HCT116 (cell line): ENCODE data around the gene MESD. TPM values are rescaled to one million over a fixed set of nuclear protein-coding genes. Genes with fewer than 3 reads are reported as not detected.

Experiments
- ATAC-seq: fragments of 200-7000 bp; cut with Tn5 transposase; 2 replicates; pipeline ENCODE4 v1.9.1; 2020; ENCODE audit warnings: mild to moderate bottlenecking, moderate library complexity
- BruUV-seq: library from RNA; stranded (reverse); fragments of 400-500 nt; replicated peaks from 2 replicates; lab custom pipeline; 2021; lab: Mats Ljungman, UMichigan
- CTCF ChIA-PET: fragments of 300-600 bp; sonication (Branson Sonifier 250); formaldehyde crosslinking; loops from one replicate; lab custom pipeline; 2021; ENCODE audit warnings: antibody characterized with exemption; lab: Charles Lee
- POLR2A ChIA-PET: fragments of 300-600, 350-600 bp; sonication (Branson Sonifier 250); formaldehyde crosslinking; loops from one replicate; lab custom pipeline; 2021; ENCODE audit warnings: antibody characterized with exemption; lab: Charles Lee
- RAD21 ChIA-PET, 2 experiments: fragments of 300-600 bp; sonication (Branson Sonifier 250); formaldehyde crosslinking; loops; one replicate each; lab custom pipeline; 2023; ENCODE audit warnings: low total read pairs in 2 of 2; ENCODE audit not compliant: uncharacterized antibody in 2 of 2, unreplicated experiment in 2 of 2, low non-redundant PET in 1 of 2; lab: Charles Lee
- DNase-seq: peaks from one replicate; pipeline ENCODE4 v3.0.0-alpha.2; 2010; ENCODE audit warnings: low read depth, low spot score
- H2AFZ ChIP-seq: fragments of 200-600 bp; shearing (Covaris generic), sonication (generic); 2 replicates; pipeline ENCODE4 v1.6.1; 2017; ENCODE audit warnings: low read depth, mixed run types, mixed read lengths, antibody characterized with exemption, low read length; ENCODE audit not compliant: poor library complexity, severe bottlenecking
- H3K27ac ChIP-seq: 2 replicates; pipeline ENCODE4 v1.5.1; 2012; ENCODE audit warnings: low read depth, low read length
- H3K27me3 ChIP-seq: fragments of 200-600 bp; sonication (generic); 2 replicates; pipeline ENCODE4 v1.6.1; 2016; ENCODE audit warnings: mixed run types, low read length, mixed read lengths; ENCODE audit not compliant: insufficient read depth
- H3K36me3 ChIP-seq, 2 experiments: fragments of 200-500 bp in 1 of 2; fragments of 200-600 bp in 1 of 2; sonication (Bioruptor generic) in 1 of 2; sonication (generic) in 1 of 2; 2 replicates each; pipeline versions ENCODE4 v1.5.1 to v1.6.1; 2014 to 2016; ENCODE audit warnings: low read length in 2 of 2, inconsistent platforms in 1 of 2, mixed read lengths in 1 of 2, mixed run types in 1 of 2; ENCODE audit not compliant: insufficient read depth in 2 of 2, control insufficient read depth in 1 of 2
- H3K4me1 ChIP-seq, 2 experiments: fragments of 200-600 bp in 1 of 2; sonication (generic) in 1 of 2; 2 replicates each; pipeline versions ENCODE4 v1.5.1 to v1.6.1; 2012 to 2017; ENCODE audit warnings: low read length in 2 of 2, inconsistent platforms in 1 of 2, mild to moderate bottlenecking in 1 of 2, mixed read lengths in 1 of 2, mixed run types in 1 of 2, moderate library complexity in 1 of 2; ENCODE audit not compliant: insufficient read depth in 2 of 2, control insufficient read depth in 1 of 2
- H3K4me2 ChIP-seq: fragments of 200-600 bp; sonication (generic); 2 replicates; pipeline ENCODE4 v1.6.1; 2017; ENCODE audit warnings: mixed run types, low read length, mixed read lengths
- H3K4me3 ChIP-seq, 2 experiments: fragments of 200-600 bp in 1 of 2; sonication (generic) in 1 of 2; replicated peaks in 1 of 2; 2 replicates each; pipeline ENCODE4 v1.5.1; 2011 to 2016; ENCODE audit warnings: low read length in 2 of 2, control low read depth in 1 of 2, low read depth in 1 of 2, mild to moderate bottlenecking in 1 of 2, mixed read lengths in 1 of 2, mixed run types in 1 of 2
- H3K79me2 ChIP-seq: fragments of 200-600 bp; sonication (generic); 2 replicates; pipeline ENCODE4 v1.6.1; 2017; ENCODE audit warnings: mild to moderate bottlenecking, mixed run types, low read length, moderate library complexity, mixed read lengths; ENCODE audit not compliant: insufficient read depth
- H3K9ac ChIP-seq: fragments of 200-600 bp; sonication (generic); 2 replicates; pipeline ENCODE4 v1.6.1; 2016; ENCODE audit warnings: low read length, mixed read lengths
- H3K9me2 ChIP-seq: fragments of 200-600 bp; sonication (generic), shearing (Covaris generic); 2 replicates; pipeline ENCODE4 v1.6.1; 2017; ENCODE audit warnings: mixed run types, mild to moderate bottlenecking, moderate library complexity; ENCODE audit not compliant: insufficient read depth
- H3K9me3 ChIP-seq, 2 experiments: fragments of 200-500 bp in 1 of 2; fragments of 200-600 bp in 1 of 2; sonication (Bioruptor generic) in 1 of 2; sonication (generic) in 1 of 2; 2 replicates each; pipeline ENCODE4 v1.6.1; 2014 to 2017; ENCODE audit warnings: low read length in 2 of 2, mixed read lengths in 2 of 2, inconsistent platforms in 1 of 2, low read depth in 1 of 2, mild to moderate bottlenecking in 1 of 2, mixed run types in 1 of 2, moderate library complexity in 1 of 2; ENCODE audit not compliant: control insufficient read depth in 1 of 2, insufficient read depth in 1 of 2
- H4K20me1 ChIP-seq: fragments of 200-600 bp; sonication (generic), shearing (Covaris generic); 2 replicates; pipeline ENCODE4 v1.6.1; 2017; ENCODE audit warnings: mixed run types, mild to moderate bottlenecking, moderate library complexity; ENCODE audit not compliant: insufficient read depth
- CBX3 ChIP-seq: IDR thresholded peaks from 2 replicates; pipeline ENCODE4 v1.6.1; 2012; ENCODE audit warnings: low read depth
- EGR1 ChIP-seq: IDR thresholded peaks from 2 replicates; pipeline ENCODE4 v1.6.1; 2012; ENCODE audit warnings: low read depth
- EZH2 ChIP-seq: fragments of 200-600 bp; sonication (generic); IDR thresholded peaks from 2 replicates; pipeline ENCODE4 v1.6.1; 2017; ENCODE audit warnings: antibody characterized with exemption, mixed run types
- POLR2A ChIP-seq: IDR thresholded peaks from 2 replicates; pipeline ENCODE4 v1.7.0; 2011; ENCODE audit warnings: borderline replicate concordance; ENCODE audit not compliant: insufficient read depth, insufficient read length; ENCODE audit errors: extremely low read depth
- REST ChIP-seq: IDR thresholded peaks from 2 replicates; pipeline ENCODE4 v1.6.1; 2012; ENCODE audit warnings: low read depth
- SRF ChIP-seq: IDR thresholded peaks from 2 replicates; pipeline ENCODE4 v1.6.1; 2012; ENCODE audit warnings: low read depth
- TCF7L2 ChIP-seq: IDR thresholded peaks from 2 replicates; pipeline ENCODE4 v1.7.0; 2011; ENCODE audit warnings: borderline replicate concordance, inconsistent platforms; ENCODE audit not compliant: insufficient read depth, insufficient read length; ENCODE audit errors: extremely low read depth
- ZBTB33 ChIP-seq: IDR thresholded peaks from 2 replicates; pipeline ENCODE4 v1.6.1; 2011; ENCODE audit warnings: mild to moderate bottlenecking, low read length, moderate library complexity; ENCODE audit not compliant: insufficient replicate concordance; ENCODE audit errors: extremely low read depth
- ZNF274 ChIP-seq: fragments of 200-500 bp; sonication (Bioruptor generic); IDR thresholded peaks from 2 replicates; pipeline ENCODE4 v1.6.1; 2014; ENCODE audit warnings: mild to moderate bottlenecking, low read depth, low read length, inconsistent platforms
- intact Hi-C: fragments of 100-400 bp; cut with micrococcal nuclease; formaldehyde crosslinking; loops from 2 replicates; pipeline ENCODE4 v1.10.0; 2022
- total RNA-seq: library from RNA; stranded (reverse); gene quantifications from one replicate; pipeline ENCODE4 v1.2.1, GENCODE V29; 2021; ENCODE audit not compliant: unreplicated experiment

Gene MESD
- total RNA-seq, 1 experiment from 2014 or later, result 22.5 TPM

GRCh38 chr15:80945605-80946004, 44.0 kb downstream of the MESD start:
- CTCF ChIA-PET, result no interaction called here
- H3K4me1 ChIP-seq, result no peaks in the 10 kb centered on the region
- H2AFZ ChIP-seq, result no peak overlapping the region
- BruUV-seq, result no TSS peak
- no peak overlapping the region for H3K27ac ChIP-seq
- H3K27me3 ChIP-seq, result no peaks in the 10 kb centered on the region
- H3K4me3 ChIP-seq, result no peak overlapping the region
- POLR2A ChIA-PET, result no interaction called here
- H3K9me2 ChIP-seq, result no peaks in the 10 kb centered on the region
- DNase-seq (no peak), ATAC-seq (no peak)
- H3K79me2 ChIP-seq, result no peaks in the 10 kb centered on the region
- intact Hi-C loops, result no loop called here
- H3K4me2 ChIP-seq, result no peak overlapping the region
- no peak overlapping the region for H3K9ac ChIP-seq
- H4K20me1 ChIP-seq, result no peaks in the 10 kb centered on the region
- RAD21 ChIA-PET, result no interaction called here
- H3K9me3 ChIP-seq, result no peaks in the 10 kb centered on the region
- peaks cover 4 to 5% of the 10 kb centered on the region in 2 experiments; a peak in 3 of 4 replicates for H3K36me3 ChIP-seq
- TF ChIP-seq POLR2A, result no peak
- no peak for TF ChIP-seq REST
- no peak for TF ChIP-seq CBX3
- TF ChIP-seq TCF7L2, result no peak
- no peak for TF ChIP-seq EZH2
- TF ChIP-seq SRF, result no peak
- TF ChIP-seq EGR1, result no peak
- no peak for TF ChIP-seq ZBTB33
- TF ChIP-seq ZNF274, result no peak
